K562 (cell line): Measurements from ENCODE around the gene ZNF148. TPM values are rescaled to one million over a fixed set of nuclear protein-coding genes. Genes with fewer than 3 reads are reported as not detected.
A peak's percentile ranks its signal among the peaks of the same experiment; 100 is the strongest.

Experiments
- ATAC-seq: fragments of 200-7000 bp; cut with Tn5 transposase; 3 replicates; pipeline ENCODE4 v1.9.1; 2020; ENCODE audit warnings: moderate library complexity
- BruUV-seq: library from RNA; stranded (reverse); fragments of 400-500 nt; replicated peaks from 2 replicates; lab custom pipeline; 2021; lab: Mats Ljungman, UMichigan
- CTCF ChIA-PET: fragments of 300-600 bp; formaldehyde crosslinking; extraction: SDS; loops from one replicate; lab custom pipeline; 2021; ENCODE audit warnings: low intra/inter-chr PET ratio; lab: Yijun Ruan, JAX
- POLR2A ChIA-PET: fragments of 300-600, 350-650 bp; sonication (Branson Sonifier 250); formaldehyde crosslinking; extraction: SDS; loops from one replicate; lab custom pipeline; 2021; ENCODE audit warnings: antibody characterized with exemption, inconsistent platforms; lab: Yijun Ruan, JAX
- DNase-seq, 4 experiments: peaks; one replicate each; pipeline versions ENCODE4 v3.0.0 to v3.0.0-alpha.2; 2011 to 2018; ENCODE audit warnings: low spot score in 3 of 4, mixed read lengths in 3 of 4; ENCODE audit errors: extremely low read depth in 1 of 4
- FAIRE-seq: peaks from 2 replicates; lab custom pipeline; 2011; peaks lifted over from hg19 to GRCh38; lab: Jason Lieb, UNC
- H2AFZ ChIP-seq: 2 replicates; pipeline ENCODE4 v1.6.0; 2011; ENCODE audit warnings: low read depth, low read length, control low read depth, inconsistent platforms
- H3K27ac ChIP-seq: fragments of 200-600 bp; 3 replicates; pipeline ENCODE4 v1.8.0; 2011; ENCODE audit warnings: low read depth, mild to moderate bottlenecking, control low read depth, inconsistent platforms, low read length, moderate library complexity, mixed read lengths; ENCODE audit errors: extremely low read depth
- H3K27me3 ChIP-seq, 2 experiments: fragments of 300-600 bp in 1 of 2; 2 replicates in 1 of 2; 3 replicates in 1 of 2; pipeline versions ENCODE4 v1.6.0 to v1.8.0; 2011; ENCODE audit warnings: inconsistent platforms in 2 of 2, low read length in 2 of 2, mild to moderate bottlenecking in 1 of 2, mixed read lengths in 1 of 2, moderate library complexity in 1 of 2; ENCODE audit not compliant: control insufficient read depth in 2 of 2, insufficient read depth in 2 of 2
- H3K36me3 ChIP-seq: fragments of 300-600 bp; 3 replicates; pipeline ENCODE4 v1.8.0; 2011; ENCODE audit warnings: mild to moderate bottlenecking, low read length, inconsistent platforms; ENCODE audit not compliant: control insufficient read depth, insufficient read depth
- H3K4me1 ChIP-seq, 2 experiments: fragments of 200-600 bp in 1 of 2; replicated peaks in 1 of 2; 2 replicates in 1 of 2; 3 replicates in 1 of 2; pipeline versions ENCODE4 v1.5.1 to v1.8.0; 2011; ENCODE audit warnings: inconsistent platforms in 2 of 2, low read length in 2 of 2, mild to moderate bottlenecking in 1 of 2, mixed read lengths in 1 of 2, moderate library complexity in 1 of 2; ENCODE audit not compliant: control insufficient read depth in 2 of 2, insufficient read depth in 2 of 2
- H3K4me2 ChIP-seq: 2 replicates; pipeline ENCODE4 v1.6.1; 2011; ENCODE audit warnings: low read length, control low read depth, inconsistent platforms, mixed read lengths; ENCODE audit not compliant: insufficient read depth
- H3K4me3 ChIP-seq: fragments of 200-600 bp; sonication (generic), shearing (Covaris generic); 2 replicates; pipeline ENCODE4 v1.5.1; 2016; ENCODE audit warnings: control low read depth, inconsistent platforms
- H3K79me2 ChIP-seq: fragments of 200-600 bp; 3 replicates; pipeline ENCODE4 v1.8.0; 2011; ENCODE audit warnings: low read length, inconsistent platforms; ENCODE audit not compliant: control insufficient read depth, insufficient read depth
- H3K9ac ChIP-seq, 2 experiments: 2 replicates each; pipeline versions ENCODE4 v1.6.0 to v1.6.1; 2011; ENCODE audit warnings: low read depth in 2 of 2, low read length in 2 of 2, control low read depth in 1 of 2, inconsistent platforms in 1 of 2, mild to moderate bottlenecking in 1 of 2, mixed read lengths in 1 of 2; ENCODE audit not compliant: insufficient read depth in 1 of 2
- H3K9me1 ChIP-seq: one replicate; pipeline ENCODE4 v1.6.0; 2011; ENCODE audit warnings: inconsistent platforms, mild to moderate bottlenecking, low read length, moderate library complexity; ENCODE audit not compliant: control insufficient read depth, insufficient read depth
- H3K9me3 ChIP-seq: replicated peaks from 2 replicates; pipeline ENCODE4 v1.5.1; 2011; ENCODE audit warnings: low read depth, low read length, inconsistent platforms; ENCODE audit not compliant: control insufficient read depth, insufficient read depth
- H4K20me1 ChIP-seq: replicated peaks from 2 replicates; pipeline ENCODE4 v1.6.1; 2011; ENCODE audit warnings: low read length, inconsistent platforms, mixed read lengths; ENCODE audit not compliant: control insufficient read depth, insufficient read depth
- FOXJ3 ChIP-seq: sonication (generic); formaldehyde crosslinking; IDR thresholded peaks from 2 replicates; pipeline ENCODE4 v1.4.0; 2020; ENCODE audit warnings: mild to moderate bottlenecking, missing genetic modification reagents
- RAD21 ChIP-seq, 2 experiments: fragments of 250-450 bp in 1 of 2; fragments of 450-650 bp in 1 of 2; sonication (Bioruptor Pico) in 1 of 2; formaldehyde crosslinking in 1 of 2; IDR thresholded peaks in 1 of 2; conservative IDR thresholded peaks in 1 of 2; 2 replicates each; pipeline versions ENCODE4 v1.4.0 to v1.8.0; 2020 to 2022; ENCODE audit warnings: mild to moderate bottlenecking in 2 of 2, moderate library complexity in 1 of 2
- WGBS: fragments of 100-300 bp; shearing (Covaris generic); methylation state at CpG from one replicate; pipeline ENCODE4 v1.1.6; 2016; ENCODE audit warnings: low coverage, mixed read lengths; ENCODE audit not compliant: insufficient coverage; ENCODE audit errors: missing lambda C conversion rate; 5-methylcytosine and 5-hydroxymethylcytosine counted together
- in situ Hi-C: fragments of 300-500 bp; cut with MboI; formaldehyde crosslinking; loops from 4 replicates; pipeline ENCODE4 v1.15.0; 2018; ENCODE audit warnings: inconsistent platforms, mixed read lengths
- intact Hi-C: fragments of 100-400 bp; cut with micrococcal nuclease; formaldehyde crosslinking; loops from 2 replicates; pipeline ENCODE4 v1.14.2; 2022
- polyA plus RNA-seq, 8 experiments: library from polyadenylated mRNA; depleted of rRNA in 4 of 8; stranded (reverse) in 5 of 8; unstranded in 3 of 8; fragments of >200 nt; fragmentation: Nextera tagmentation in 2 of 8; fragmentation: Illumina TruSeq in 1 of 8; extraction: Ambion mirVana in 2 of 8; extraction: Trizol in 1 of 8; gene quantifications; 2 replicates each; pipeline versions ENCODE4 v1.2.1 to v1.2.3, GENCODE V29; 2011 to 2014; ENCODE audit warnings: inconsistent platforms in 1 of 8, missing spikeins in 1 of 8
- total RNA-seq, 7 experiments: library from RNA; depleted of rRNA in 6 of 7; stranded (reverse); fragments of >200 nt in 6 of 7; fragmentation: Illumina TruSeq in 2 of 7; extraction: Trizol in 2 of 7; gene quantifications; 2 replicates each; pipeline versions ENCODE4 v1.2.1 to v1.2.3, GENCODE V29; 2011 to 2021; ENCODE audit warnings: low replicate concordance in 1 of 7
- TF ChIP-seq, protein P1 (sequence below), 3 experiments: IDR thresholded peaks in 2 of 3; conservative IDR thresholded peaks in 1 of 3; 2 replicates each; pipeline ENCODE4 v1.5.1; 2011 to 2012; ENCODE audit warnings: low read length in 3 of 3, mild to moderate bottlenecking in 3 of 3, control low read depth in 2 of 3, improper control_type of control experiment in 1 of 3, inconsistent platforms in 1 of 3, low read depth in 1 of 3, mixed read lengths in 1 of 3, moderate library complexity in 1 of 3; ENCODE audit not compliant: insufficient read depth in 2 of 3
- TF ChIP-seq, protein P2 (sequence below): fragments of 250-450 bp; sonication (Bioruptor Pico); IDR thresholded peaks from 2 replicates; pipeline ENCODE4 v1.8.0; 2021; ENCODE audit warnings: borderline replicate concordance, mild to moderate bottlenecking, moderate library complexity; ENCODE audit not compliant: poor library complexity, severe bottlenecking

ZNF148 gene
- total and polyA plus RNA-seq, 9 of the 15 experiments (the other 6 are each of a cell fraction or from before 2014, with no cell fraction given), result 2.7 to 15.1 (median 8.3) TPM

DNA sequence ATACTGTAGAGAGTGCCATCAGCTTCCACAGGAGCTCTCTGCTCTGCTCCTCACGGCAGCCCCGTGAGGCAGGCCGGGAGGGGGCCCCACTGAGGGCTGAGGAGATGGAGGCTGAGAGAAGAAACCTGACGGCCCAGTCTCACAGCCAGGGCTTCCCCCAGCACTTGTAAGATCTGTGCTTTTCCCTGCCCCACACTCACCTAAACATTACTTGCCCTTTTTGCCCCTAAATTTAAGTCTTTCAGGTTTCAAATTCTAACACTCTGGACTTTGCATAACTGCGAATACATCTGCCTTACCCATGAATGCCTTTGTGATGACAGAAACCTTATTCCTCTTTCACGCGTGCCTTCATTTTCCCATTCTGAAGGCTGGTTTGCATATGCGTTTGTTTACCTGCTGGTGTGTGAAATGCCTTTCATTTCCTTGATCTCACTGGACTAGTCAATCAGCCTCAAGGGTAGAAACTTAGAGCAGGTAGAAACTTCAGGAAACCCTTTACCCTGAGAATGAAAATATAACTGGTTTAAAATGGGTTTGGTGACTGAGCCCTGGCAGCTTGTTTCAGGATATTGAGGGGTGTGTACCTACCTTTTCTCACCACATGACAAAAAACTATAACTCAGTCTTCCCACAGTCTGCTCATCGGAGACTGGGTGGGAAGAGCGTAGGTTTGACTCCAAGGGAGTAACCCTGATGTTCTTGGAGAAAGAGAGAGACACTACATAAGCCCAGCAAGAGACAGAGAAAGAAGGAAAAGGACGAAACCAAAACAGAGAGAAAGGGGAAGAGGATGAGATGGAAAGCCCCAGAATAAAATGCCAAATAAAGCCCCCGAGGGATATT lies 182.7 kb downstream of the ZNF148 start:
- Histone ChIP-seq H3K9me3 (no peaks in the 10 kb centered on the region), H3K79me2 (no peaks in the 10 kb centered on the region), H3K4me3 (no peak overlapping the region), H3K27me3 (peaks cover 5 to 45% of the 10 kb centered on the region in 2 experiments; a peak in 4 of 5 replicates), H2AFZ (no peak overlapping the region), H3K36me3 (no peaks in the 10 kb centered on the region), H4K20me1 (no peaks in the 10 kb centered on the region), H3K9ac (no peak overlapping the region), H3K9me1 (no peaks in the 10 kb centered on the region), H3K4me2 (no peak overlapping the region), H3K27ac (no peak overlapping the region), H3K4me1 (no peaks in the 10 kb centered on the region; a peak in 2 of 5 replicates)
- no TSS peak for BruUV-seq
- in situ Hi-C loops, result no loop called here
- DNase-seq (peak in 2 of 4 experiments; percentile 8 to 27), ATAC-seq (peak; percentile 83), FAIRE-seq (no peak)
- intact Hi-C loops, result no loop called here
- 6% methylated on average over 10 of the region's 12 CpGs for WGBS
- ChIA-PET CTCF (no interaction called here), POLR2A (no interaction called here)
- TF ChIP-seq, protein P1, sequence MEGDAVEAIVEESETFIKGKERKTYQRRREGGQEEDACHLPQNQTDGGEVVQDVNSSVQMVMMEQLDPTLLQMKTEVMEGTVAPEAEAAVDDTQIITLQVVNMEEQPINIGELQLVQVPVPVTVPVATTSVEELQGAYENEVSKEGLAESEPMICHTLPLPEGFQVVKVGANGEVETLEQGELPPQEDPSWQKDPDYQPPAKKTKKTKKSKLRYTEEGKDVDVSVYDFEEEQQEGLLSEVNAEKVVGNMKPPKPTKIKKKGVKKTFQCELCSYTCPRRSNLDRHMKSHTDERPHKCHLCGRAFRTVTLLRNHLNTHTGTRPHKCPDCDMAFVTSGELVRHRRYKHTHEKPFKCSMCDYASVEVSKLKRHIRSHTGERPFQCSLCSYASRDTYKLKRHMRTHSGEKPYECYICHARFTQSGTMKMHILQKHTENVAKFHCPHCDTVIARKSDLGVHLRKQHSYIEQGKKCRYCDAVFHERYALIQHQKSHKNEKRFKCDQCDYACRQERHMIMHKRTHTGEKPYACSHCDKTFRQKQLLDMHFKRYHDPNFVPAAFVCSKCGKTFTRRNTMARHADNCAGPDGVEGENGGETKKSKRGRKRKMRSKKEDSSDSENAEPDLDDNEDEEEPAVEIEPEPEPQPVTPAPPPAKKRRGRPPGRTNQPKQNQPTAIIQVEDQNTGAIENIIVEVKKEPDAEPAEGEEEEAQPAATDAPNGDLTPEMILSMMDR (IDR thresholded peaks at IDR 0.05 in 2 of 3, conservative IDR thresholded peaks at IDR 0.05 in 1 of 3; ENCODE audit: insufficient read depth in 2 of 3, low read depth in 1 of 3, low read length in 3 of 3), result peak; percentile 31 to 38 (median 34); a peak in 2 of 6 replicates
- TF ChIP-seq FOXJ3 (CRISPR knock-in tag) (no peak), RAD21 (CRISPR knock-in tag; conservative IDR thresholded peaks at IDR 0.05 in 1 of 2, IDR thresholded peaks at IDR 0.05 in 1 of 2) (0 out of 4 replicates have a peak, but pooled peaks of 1 of the 2 experiments have one; percentile 13)
- TF ChIP-seq, protein P2, sequence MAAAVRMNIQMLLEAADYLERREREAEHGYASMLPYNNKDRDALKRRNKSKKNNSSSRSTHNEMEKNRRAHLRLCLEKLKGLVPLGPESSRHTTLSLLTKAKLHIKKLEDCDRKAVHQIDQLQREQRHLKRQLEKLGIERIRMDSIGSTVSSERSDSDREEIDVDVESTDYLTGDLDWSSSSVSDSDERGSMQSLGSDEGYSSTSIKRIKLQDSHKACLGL, result no peak
